ENCODE measurements around the gene TMEM35A. TPM values are rescaled to one million over a fixed set of nuclear protein-coding genes. Genes with fewer than 3 reads are reported as not detected.
"Not testable (repeated sequence)": the region's sequence is repeated elsewhere in the genome, so short reads cannot be mapped to it uniquely, and the experiment has no call there.

Gene TMEM35A
- total and polyA plus RNA-seq, 9 of the 15 experiments (the other 6 are each of a cell fraction or from before 2014, with no cell fraction given): not detected

- CTCF ChIA-PET (ENCODE audit: low intra/inter-chr PET ratio); intact Hi-C loops (cut with micrococcal nuclease): not testable (repeated sequence)
- WGBS (ENCODE audit: insufficient coverage, low coverage, missing lambda C conversion rate): 55% methylated on average over 3 of the region's 4 CpGs
Observed at GRCh38 chrX:101056551-101056950, 22.1 kb upstream of the TMEM35A start.

GRCh38 chrX:101057093-101057714 is 21.5 kb upstream of the TMEM35A start:
- Histone ChIP-seq H3K4me1 (replicated peaks in 1 of 2; ENCODE audit: control insufficient read depth in 2 of 2, insufficient read depth in 2 of 2, low read length in 2 of 2) (peaks cover 0 to 4% of the 10 kb centered on the region in 2 experiments; a peak in 2 of 5 replicates), H3K27me3 (ENCODE audit: control insufficient read depth in 2 of 2, insufficient read depth in 2 of 2, low read length in 2 of 2) (no peaks in the 10 kb centered on the region), H3K9ac (ENCODE audit: insufficient read depth in 1 of 2, low read depth in 2 of 2, low read length in 2 of 2) (no peak overlapping the region), H3K9me1 (ENCODE audit: control insufficient read depth, insufficient read depth, low read length) (no peaks in the 10 kb centered on the region), H2AFZ (ENCODE audit: low read depth, low read length) (no peak overlapping the region), H3K36me3 (ENCODE audit: control insufficient read depth, insufficient read depth, low read length) (no peaks in the 10 kb centered on the region), H3K79me2 (ENCODE audit: control insufficient read depth, insufficient read depth, low read length) (no peaks in the 10 kb centered on the region), H3K27ac (ENCODE audit: extremely low read depth, low read depth, low read length) (no peak overlapping the region), H3K4me2 (ENCODE audit: insufficient read depth, low read length) (no peak overlapping the region), H4K20me1 (replicated peaks; ENCODE audit: control insufficient read depth, insufficient read depth, low read length) (no peaks in the 10 kb centered on the region), H3K4me3 (no peak overlapping the region), H3K9me3 (replicated peaks; ENCODE audit: control insufficient read depth, insufficient read depth, low read depth, low read length) (no peaks in the 10 kb centered on the region)
- DNase-seq (ENCODE audit: extremely low read depth in 1 of 4, low spot score in 3 of 4): peak in 3 of 4 experiments; percentile 10 to 60 (median 50)
- 20% methylated on average over 3 of the region's 3 CpGs for WGBS (ENCODE audit: insufficient coverage, low coverage, missing lambda C conversion rate)
- ChIA-PET CTCF (ENCODE audit: low intra/inter-chr PET ratio) (no interaction called here), POLR2A (no interaction called here)
- FAIRE-seq: peak; percentile 65
- in situ Hi-C loops (cut with MboI): no loop called here
- intact Hi-C loops (cut with micrococcal nuclease): no loop called here
- ATAC-seq: peak; percentile 78
- no TSS peak for BruUV-seq (replicated peaks)
- TF ChIP-seq ESRRA (IDR thresholded peaks at IDR 0.05; ENCODE audit: borderline replicate concordance, low read depth) (no peak), FOXO4 (CRISPR knock-in tag; IDR thresholded peaks at IDR 0.05) (no peak), EHMT2 (IDR thresholded peaks at IDR 0.05) (peak; percentile 70; the same call in 1 of the 2 replicates), NCOR1 (IDR thresholded peaks at IDR 0.05) (0 out of 2 replicates have a peak, but pooled peaks have one; percentile 35), TRIM24 (IDR thresholded peaks at IDR 0.05) (peak; percentile 6 to 48; a peak in 1 of 4 replicates), SOX6 (IDR thresholded peaks at IDR 0.05) (peak; percentile 87), L3MBTL2 (IDR thresholded peaks at IDR 0.05) (no peak), EGR1 (conservative IDR thresholded peaks at IDR 0.05) (0 out of 2 replicates have a peak, but pooled peaks have one; percentile 14), JUND (IDR thresholded peaks at IDR 0.05; ENCODE audit: borderline replicate concordance, low read depth, low read length) (peak; percentile 41; the same call in 1 of the 2 replicates), JUND (tag; IDR thresholded peaks at IDR 0.05; ENCODE audit: borderline replicate concordance, low read depth, low read length) (no peak), ARID1B (IDR thresholded peaks at IDR 0.05) (peak; percentile 72), TEAD4 (IDR thresholded peaks at IDR 0.05; ENCODE audit: low read length) (peak; percentile 40; the same call in 1 of the 2 replicates), TEAD4 (CRISPR knock-in tag; IDR thresholded peaks at IDR 0.05; ENCODE audit: borderline replicate concordance) (no peak), CEBPG (CRISPR knock-in tag; IDR thresholded peaks at IDR 0.05) (peak; percentile 47; the same call in 1 of the 2 replicates), CEBPG (tag; conservative IDR thresholded peaks at IDR 0.05 in 1 of 2, IDR thresholded peaks at IDR 0.05 in 1 of 2) (peak; percentile 13 to 80; a peak in 2 of 4 replicates), CBFA2T3 (IDR thresholded peaks at IDR 0.05) (peak; percentile 75), ETV1 (tag; conservative IDR thresholded peaks at IDR 0.05; ENCODE audit: low read depth) (no peak)

More at GRCh38 chrX:101056551-101056950, 22.1 kb upstream of the TMEM35A start:
- FAIRE-seq; H3K36me3 ChIP-seq (ENCODE audit: control insufficient read depth, insufficient read depth, low read length); H4K20me1 ChIP-seq (replicated peaks; ENCODE audit: control insufficient read depth, insufficient read depth, low read length); in situ Hi-C loops (cut with MboI); H3K9me1 ChIP-seq (ENCODE audit: control insufficient read depth, insufficient read depth, low read length); ATAC-seq; H3K9ac ChIP-seq (ENCODE audit: insufficient read depth in 1 of 2, low read depth in 2 of 2, low read length in 2 of 2); H3K27ac ChIP-seq (ENCODE audit: extremely low read depth, low read depth, low read length); H3K27me3 ChIP-seq (ENCODE audit: control insufficient read depth in 2 of 2, insufficient read depth in 2 of 2, low read length in 2 of 2); H3K79me2 ChIP-seq (ENCODE audit: control insufficient read depth, insufficient read depth, low read length); H3K4me2 ChIP-seq (ENCODE audit: insufficient read depth, low read length); H3K9me3 ChIP-seq (replicated peaks; ENCODE audit: control insufficient read depth, insufficient read depth, low read depth, low read length); POLR2A ChIA-PET; H2AFZ ChIP-seq (ENCODE audit: low read depth, low read length); H3K4me3 ChIP-seq; BruUV-seq (replicated peaks); H3K4me1 ChIP-seq (replicated peaks in 1 of 2; ENCODE audit: control insufficient read depth in 2 of 2, insufficient read depth in 2 of 2, low read length in 2 of 2); DNase-seq (ENCODE audit: extremely low read depth in 1 of 4, low spot score in 3 of 4): not testable (repeated sequence)

Data from K562 (cell line).